ENCODE results near the gene GNAQ. TPM values are rescaled to one million over a fixed set of nuclear protein-coding genes. Genes with fewer than 3 reads are reported as not detected.

The GNAQ gene
- polyA plus RNA-seq, 2 of the 4 experiments (the other 2 are of a cell fraction): 17.9 to 60.0 TPM

DNA sequence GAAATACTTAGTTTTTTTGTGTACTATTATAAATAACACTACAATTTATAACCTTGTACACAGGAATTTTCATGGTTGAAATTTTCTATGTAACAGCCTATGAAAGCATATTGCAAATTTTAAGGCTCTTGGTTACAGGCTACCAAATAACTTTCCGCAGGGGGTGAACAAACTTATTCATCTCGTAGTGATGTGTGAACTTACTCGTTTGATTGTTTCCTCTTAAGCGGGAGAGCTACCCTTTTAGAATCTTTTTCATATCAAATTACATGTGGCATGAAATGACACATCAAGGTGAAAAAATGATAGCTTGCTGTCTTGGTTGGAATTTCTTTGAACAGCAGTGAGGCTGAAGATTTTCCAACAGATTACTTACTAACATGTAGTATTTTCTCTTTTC, 292.7 kb downstream of the GNAQ start (continued):
- no peak for TF ChIP-seq EHMT2 (IDR thresholded peaks at IDR 0.05; ENCODE audit: low read depth)

DNA sequence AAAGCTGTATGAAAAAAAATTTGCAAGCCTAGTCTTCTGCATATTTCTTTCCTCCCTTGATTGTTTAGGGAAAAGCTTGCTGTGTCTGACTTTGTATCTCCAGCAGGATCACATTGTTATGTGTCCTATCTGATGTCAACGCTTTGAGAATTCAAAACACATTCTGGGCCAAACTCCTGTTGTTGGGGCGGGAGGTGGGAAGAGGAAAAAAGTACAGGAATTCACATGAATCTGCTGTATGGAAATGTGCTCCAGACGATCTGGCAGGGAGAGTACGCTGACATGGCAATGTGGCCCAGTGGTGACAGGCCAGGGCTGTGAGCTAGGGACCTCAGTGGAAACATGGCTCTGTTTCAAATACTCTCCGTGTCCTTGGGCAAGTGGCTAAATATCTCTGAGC, 296.1 kb downstream of the GNAQ start:
- POLR2A ChIA-PET: no interaction called here
- H3K4me3 ChIP-seq: no peak overlapping the region
- ATAC-seq (no peak), FAIRE-seq (no peak), DNase-seq (ENCODE audit: low read depth in 1 of 2, low spot score in 1 of 2) (no peak)
- no peak overlapping the region for H3K27ac ChIP-seq
- TF ChIP-seq EHF (CRISPR knock-in tag; IDR thresholded peaks at IDR 0.05) (no peak), SMC3 (IDR thresholded peaks at IDR 0.05) (no peak), GATA3 (IDR thresholded peaks at IDR 0.05; ENCODE audit: borderline replicate concordance) (no peak), RCOR1 (IDR thresholded peaks at IDR 0.05; ENCODE audit: low read depth, low read length) (no peak), CBX8 (IDR thresholded peaks at IDR 0.05) (no peak), RNF2 (IDR thresholded peaks at IDR 0.05; ENCODE audit: borderline replicate concordance, low read depth) (no peak), TFCP2L1 (CRISPR knock-in tag; IDR thresholded peaks at IDR 0.05) (no peak), RAD21 (conservative IDR thresholded peaks at IDR 0.05 in 1 of 2, IDR thresholded peaks at IDR 0.05 in 1 of 2) (no peak), EP300 (IDR thresholded peaks at IDR 0.05) (no peak), FOSB (CRISPR knock-in tag; IDR thresholded peaks at IDR 0.05) (no peak), CHD4 (IDR thresholded peaks at IDR 0.05; ENCODE audit: borderline replicate concordance) (no peak), HOXB5 (CRISPR knock-in tag; IDR thresholded peaks at IDR 0.05) (no peak), FOXS1 (CRISPR knock-in tag; IDR thresholded peaks at IDR 0.05) (no peak), NFE2L2 (conservative IDR thresholded peaks at IDR 0.05; ENCODE audit: low read length) (no peak), HDAC2 (IDR thresholded peaks at IDR 0.05) (no peak), MAFK (IDR thresholded peaks at IDR 0.05; ENCODE audit: partially characterized antibody) (no peak)
- TF ChIP-seq, protein P1, sequence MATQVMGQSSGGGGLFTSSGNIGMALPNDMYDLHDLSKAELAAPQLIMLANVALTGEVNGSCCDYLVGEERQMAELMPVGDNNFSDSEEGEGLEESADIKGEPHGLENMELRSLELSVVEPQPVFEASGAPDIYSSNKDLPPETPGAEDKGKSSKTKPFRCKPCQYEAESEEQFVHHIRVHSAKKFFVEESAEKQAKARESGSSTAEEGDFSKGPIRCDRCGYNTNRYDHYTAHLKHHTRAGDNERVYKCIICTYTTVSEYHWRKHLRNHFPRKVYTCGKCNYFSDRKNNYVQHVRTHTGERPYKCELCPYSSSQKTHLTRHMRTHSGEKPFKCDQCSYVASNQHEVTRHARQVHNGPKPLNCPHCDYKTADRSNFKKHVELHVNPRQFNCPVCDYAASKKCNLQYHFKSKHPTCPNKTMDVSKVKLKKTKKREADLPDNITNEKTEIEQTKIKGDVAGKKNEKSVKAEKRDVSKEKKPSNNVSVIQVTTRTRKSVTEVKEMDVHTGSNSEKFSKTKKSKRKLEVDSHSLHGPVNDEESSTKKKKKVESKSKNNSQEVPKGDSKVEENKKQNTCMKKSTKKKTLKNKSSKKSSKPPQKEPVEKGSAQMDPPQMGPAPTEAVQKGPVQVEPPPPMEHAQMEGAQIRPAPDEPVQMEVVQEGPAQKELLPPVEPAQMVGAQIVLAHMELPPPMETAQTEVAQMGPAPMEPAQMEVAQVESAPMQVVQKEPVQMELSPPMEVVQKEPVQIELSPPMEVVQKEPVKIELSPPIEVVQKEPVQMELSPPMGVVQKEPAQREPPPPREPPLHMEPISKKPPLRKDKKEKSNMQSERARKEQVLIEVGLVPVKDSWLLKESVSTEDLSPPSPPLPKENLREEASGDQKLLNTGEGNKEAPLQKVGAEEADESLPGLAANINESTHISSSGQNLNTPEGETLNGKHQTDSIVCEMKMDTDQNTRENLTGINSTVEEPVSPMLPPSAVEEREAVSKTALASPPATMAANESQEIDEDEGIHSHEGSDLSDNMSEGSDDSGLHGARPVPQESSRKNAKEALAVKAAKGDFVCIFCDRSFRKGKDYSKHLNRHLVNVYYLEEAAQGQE (IDR thresholded peaks at IDR 0.05): no peak
- TF ChIP-seq, protein P2, sequence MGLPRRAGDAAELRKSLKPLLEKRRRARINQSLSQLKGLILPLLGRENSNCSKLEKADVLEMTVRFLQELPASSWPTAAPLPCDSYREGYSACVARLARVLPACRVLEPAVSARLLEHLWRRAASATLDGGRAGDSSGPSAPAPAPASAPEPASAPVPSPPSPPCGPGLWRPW (IDR thresholded peaks at IDR 0.05): no peak
- H3K4me1 ChIP-seq: peaks cover 7% of the 10 kb centered on the region; the same call in 1 of the 3 replicates
- CTCF ChIA-PET: interaction anchor here (0.5 to 1.5 kb wide), 3 partner anchors 15 to 302 kb away, joined by 3 to 6 read pairs (median 5); no protein-coding TSS in a partner anchor
- no peak overlapping the region for H3K4me2 ChIP-seq
- 78% methylated on average over 5 of the region's 5 CpGs for WGBS (ENCODE audit: missing lambda C conversion rate)
- no peaks in the 10 kb centered on the region for H3K9me3 ChIP-seq

DNA sequence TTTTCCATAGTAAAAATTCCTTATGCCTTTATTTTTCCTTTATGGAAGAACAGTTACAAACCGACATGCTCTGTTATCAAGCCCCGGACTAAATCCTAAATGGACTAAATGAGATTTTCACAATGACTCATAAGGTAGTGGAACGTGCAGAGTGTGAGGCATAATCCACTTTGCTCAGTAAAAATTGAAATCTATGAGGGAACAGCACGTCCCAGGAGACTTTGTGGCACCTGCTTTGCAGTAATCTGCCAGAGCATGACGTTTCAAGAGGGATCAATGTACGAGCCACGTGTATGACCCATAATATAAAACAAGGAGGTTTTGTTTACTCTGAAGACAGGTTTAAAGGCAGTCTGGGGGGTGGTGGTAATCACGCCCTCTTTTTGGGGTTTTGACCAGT, 299.7 kb downstream of the GNAQ start:
- 91% methylated on average over 8 of the region's 8 CpGs for WGBS (ENCODE audit: missing lambda C conversion rate)
- H3K9me3 ChIP-seq: no peaks in the 10 kb centered on the region
- no peak for DNase-seq (ENCODE audit: low read depth in 1 of 2, low spot score in 1 of 2)
- CTCF ChIA-PET: no interaction called here
- H3K4me3 ChIP-seq: no peak overlapping the region
- no peak overlapping the region for H3K4me2 ChIP-seq
- FAIRE-seq: no peak
- H3K4me1 ChIP-seq: peaks cover 7% of the 10 kb centered on the region; the same call in 1 of the 3 replicates
- no peak overlapping the region for H3K27ac ChIP-seq
- POLR2A ChIA-PET: no interaction called here
- TF ChIP-seq RARB (CRISPR knock-in tag; IDR thresholded peaks at IDR 0.05) (no peak), FOSB (CRISPR knock-in tag; IDR thresholded peaks at IDR 0.05) (no peak), JUNB (IDR thresholded peaks at IDR 0.05) (no peak), MAFK (IDR thresholded peaks at IDR 0.05; ENCODE audit: partially characterized antibody) (no peak), NFE2L2 (conservative IDR thresholded peaks at IDR 0.05; ENCODE audit: low read length) (no peak), NPAS2 (CRISPR knock-in tag; IDR thresholded peaks at IDR 0.05; ENCODE audit: borderline replicate concordance) (no peak), CEBPB (IDR thresholded peaks at IDR 0.05) (no peak), TP53 (CRISPR knock-in tag; IDR thresholded peaks at IDR 0.05) (no peak), TFCP2L1 (CRISPR knock-in tag; IDR thresholded peaks at IDR 0.05) (no peak), EP300 (IDR thresholded peaks at IDR 0.05) (no peak), ZC3H11A (IDR thresholded peaks at IDR 0.05) (no peak), FOXS1 (CRISPR knock-in tag; IDR thresholded peaks at IDR 0.05) (no peak), BHLHE40 (IDR thresholded peaks at IDR 0.05; ENCODE audit: low read depth, low read length) (no peak)
- ATAC-seq: no peak
